GM21717 (cell line): ENCODE results near the gene GRM8.
A peak's percentile ranks its signal among the peaks of the same experiment; 100 is the strongest.

Source experiments
- ATAC-seq: cut with Tn5 transposase; IDR thresholded peaks from one replicate; pipeline ENCODE4 v1.9.1; 2021; ENCODE audit warnings: mild to moderate bottlenecking, moderate library complexity; ENCODE audit not compliant: unreplicated experiment

Gene GRM8

GRCh38 chr7:127151379-127151778 is 101.4 kb downstream of the GRM8 start:
- ATAC-seq, result no peak

GRCh38 chr7:127150543-127150942 is 102.2 kb downstream of the GRM8 start:
- ATAC-seq, result no peak

GRCh38 chr7:127146746-127147536 is 105.8 kb downstream of the GRM8 start:
- ATAC-seq, result no peak

GRCh38 chr7:127137146-127137545 is 115.6 kb downstream of the GRM8 start:
- ATAC-seq, result no peak

GRCh38 chr7:127135871-127136485 is 116.8 kb downstream of the GRM8 start:
- ATAC-seq, result no peak

GRCh38 chr7:127123220-127123619 is 129.5 kb downstream of the GRM8 start:
- no peak for ATAC-seq

- no peak for ATAC-seq
Observed at GRCh38 chr7:127119517-127119916, 133.2 kb downstream of the GRM8 start.

- no peak for ATAC-seq
Observed at GRCh38 chr7:127114742-127115265, 137.9 kb downstream of the GRM8 start.

GRCh38 chr7:127107601-127108007 is 145.1 kb downstream of the GRM8 start:
- ATAC-seq, result peak; percentile 79

GRCh38 chr7:127093340-127093739 is 159.4 kb downstream of the GRM8 start:
- no peak for ATAC-seq

GRCh38 chr7:127091620-127092019 is 161.1 kb downstream of the GRM8 start:
- no peak for ATAC-seq

GRCh38 chr7:127089146-127089545 is 163.6 kb downstream of the GRM8 start:
- no peak for ATAC-seq

GRCh38 chr7:127081539-127081938 is 171.2 kb downstream of the GRM8 start:
- ATAC-seq, result no peak

- ATAC-seq, result no peak
Observed at GRCh38 chr7:127080576-127080975, 172.2 kb downstream of the GRM8 start.

GRCh38 chr7:127066974-127067373 is 185.8 kb downstream of the GRM8 start:
- ATAC-seq, result no peak

- ATAC-seq, result no peak
Observed at GRCh38 chr7:127059475-127059874, 193.3 kb downstream of the GRM8 start.

GRCh38 chr7:127057918-127058317 is 194.8 kb downstream of the GRM8 start:
- ATAC-seq, result no peak

- ATAC-seq, result no peak
Observed at GRCh38 chr7:127056202-127056601, 196.5 kb downstream of the GRM8 start.

GRCh38 chr7:127047521-127047920 is 205.2 kb downstream of the GRM8 start:
- no peak for ATAC-seq

- ATAC-seq, result no peak
Observed at GRCh38 chr7:127041689-127042452, 210.9 kb downstream of the GRM8 start.

- no peak for ATAC-seq
Observed at GRCh38 chr7:127040042-127040441, 212.7 kb downstream of the GRM8 start.

- no peak for ATAC-seq
Observed at GRCh38 chr7:127039541-127039940, 213.2 kb downstream of the GRM8 start.
